Measurements from ENCODE around the gene C10orf62. TPM values are rescaled to one million over a fixed set of nuclear protein-coding genes. Genes with fewer than 3 reads are reported as not detected.
A peak's percentile ranks its signal among the peaks of the same experiment; 100 is the strongest.

C10orf62 gene
- total and polyA plus RNA-seq, 8 donors = not detected

DNA sequence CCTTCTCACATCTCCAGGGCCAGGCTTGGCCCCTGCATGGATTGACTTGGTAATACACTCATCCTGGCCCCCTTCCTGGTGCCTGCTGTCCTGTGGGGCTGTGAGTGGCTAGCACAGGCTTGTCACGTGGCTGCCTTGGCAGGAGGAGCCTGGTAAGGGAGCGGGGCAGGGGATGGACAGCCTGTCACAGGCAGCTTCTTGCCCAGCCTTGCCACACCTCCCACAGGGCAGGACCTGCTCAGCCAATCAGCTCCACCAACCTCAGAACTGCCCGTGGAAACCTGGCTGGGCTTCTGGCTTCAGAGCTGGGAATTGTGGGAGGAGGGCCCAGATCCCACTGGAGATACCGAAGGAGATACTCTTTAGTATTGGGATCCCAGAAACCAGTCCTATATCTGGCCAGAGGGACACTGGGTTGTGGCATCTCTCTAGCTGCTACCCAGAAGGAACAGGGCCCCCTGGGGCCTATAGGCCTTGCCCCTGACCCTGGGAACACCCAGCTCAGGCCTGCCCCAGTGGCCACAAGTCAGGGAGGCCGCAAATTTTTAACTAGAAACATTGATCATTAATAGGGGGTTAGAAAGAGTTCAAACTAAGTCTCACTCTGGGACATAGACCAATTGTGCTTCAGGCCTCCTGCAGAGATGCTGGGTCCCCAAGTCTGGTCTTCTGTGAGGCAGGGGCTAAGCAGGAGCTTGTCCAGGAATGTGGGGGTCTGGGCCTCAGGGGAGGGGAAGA is 5.3 kb upstream of the C10orf62 start, which contains the start of gene HOGA1:
HOGA1 (plus strand) TSS at position 330 of the 738 bp plus-strand sequence; CDS start at position 645, 315 bp downstream.
- H3K27ac ChIP-seq = no peak within 1 kb of the TSS
- no peaks in the 10 kb centered on the region for H3K36me3 ChIP-seq
- H3K4me1 ChIP-seq = no peaks in the 10 kb centered on the region
- 46 to 55% (median 49%) methylated on average over 3 to 5 of the region's 5 CpGs for WGBS, 5 donors
- DNase-seq = peak in 1 of 2 donors; percentile 71
- H3K9me3 ChIP-seq = no peaks in the 10 kb centered on the region
- intact Hi-C loops (cut with DNase I; ENCODE audit: low total_unique reads) = no loop called here
- no peak within 1 kb of the TSS for H3K4me3 ChIP-seq
- H3K27me3 ChIP-seq = no peaks in the 10 kb centered on the region
- TF ChIP-seq POLR2AphosphoS5 (IDR thresholded peaks at IDR 0.05) = no peak
- TF ChIP-seq, protein P1, sequence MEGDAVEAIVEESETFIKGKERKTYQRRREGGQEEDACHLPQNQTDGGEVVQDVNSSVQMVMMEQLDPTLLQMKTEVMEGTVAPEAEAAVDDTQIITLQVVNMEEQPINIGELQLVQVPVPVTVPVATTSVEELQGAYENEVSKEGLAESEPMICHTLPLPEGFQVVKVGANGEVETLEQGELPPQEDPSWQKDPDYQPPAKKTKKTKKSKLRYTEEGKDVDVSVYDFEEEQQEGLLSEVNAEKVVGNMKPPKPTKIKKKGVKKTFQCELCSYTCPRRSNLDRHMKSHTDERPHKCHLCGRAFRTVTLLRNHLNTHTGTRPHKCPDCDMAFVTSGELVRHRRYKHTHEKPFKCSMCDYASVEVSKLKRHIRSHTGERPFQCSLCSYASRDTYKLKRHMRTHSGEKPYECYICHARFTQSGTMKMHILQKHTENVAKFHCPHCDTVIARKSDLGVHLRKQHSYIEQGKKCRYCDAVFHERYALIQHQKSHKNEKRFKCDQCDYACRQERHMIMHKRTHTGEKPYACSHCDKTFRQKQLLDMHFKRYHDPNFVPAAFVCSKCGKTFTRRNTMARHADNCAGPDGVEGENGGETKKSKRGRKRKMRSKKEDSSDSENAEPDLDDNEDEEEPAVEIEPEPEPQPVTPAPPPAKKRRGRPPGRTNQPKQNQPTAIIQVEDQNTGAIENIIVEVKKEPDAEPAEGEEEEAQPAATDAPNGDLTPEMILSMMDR (IDR thresholded peaks at IDR 0.05) = no peak
- no peak for TF ChIP-seq EP300 (IDR thresholded peaks at IDR 0.05)
- no peak for TF ChIP-seq POLR2A (IDR thresholded peaks at IDR 0.05)

DNA sequence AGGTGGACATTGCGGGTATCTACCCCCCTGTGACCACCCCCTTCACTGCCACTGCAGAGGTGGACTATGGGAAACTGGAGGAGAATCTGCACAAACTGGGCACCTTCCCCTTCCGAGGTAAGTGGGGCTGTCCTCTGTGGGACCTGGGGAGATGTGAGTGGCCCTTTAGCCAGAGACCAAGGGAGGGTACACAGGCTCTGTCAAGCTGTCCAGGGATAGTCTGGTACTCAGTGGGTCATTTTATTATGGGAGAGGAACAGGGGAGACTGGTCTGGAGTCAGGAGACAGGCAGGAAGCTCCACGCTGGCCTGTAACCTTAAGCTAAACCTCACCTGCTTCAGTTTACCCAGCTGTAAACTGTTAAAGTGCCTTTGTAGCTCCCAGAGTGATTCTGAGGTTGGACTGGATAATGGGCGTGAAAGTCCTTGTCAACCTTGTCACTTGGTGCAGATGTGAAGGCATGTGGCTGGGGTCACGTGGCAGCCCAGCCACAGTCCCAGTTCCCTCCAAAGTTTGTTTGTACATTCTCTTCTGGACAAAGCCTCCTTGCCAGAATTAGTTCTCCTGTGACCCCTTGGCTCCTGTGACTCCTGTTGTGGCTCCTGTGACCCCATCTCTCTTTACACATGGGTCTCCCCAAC is 4.6 kb upstream of the C10orf62 start:
- Histone ChIP-seq H3K4me1 (no peaks in the 10 kb centered on the region), H3K36me3 (no peaks in the 10 kb centered on the region), H3K27ac (no peak overlapping the region), H3K9me3 (no peaks in the 10 kb centered on the region), H3K4me3 (no peak overlapping the region), H3K27me3 (no peaks in the 10 kb centered on the region)
- TF ChIP-seq POLR2A (IDR thresholded peaks at IDR 0.05) = no peak
- TF ChIP-seq EP300 (IDR thresholded peaks at IDR 0.05) = no peak
- no peak for TF ChIP-seq POLR2AphosphoS5 (IDR thresholded peaks at IDR 0.05)
- TF ChIP-seq, protein P1 (IDR thresholded peaks at IDR 0.05) = no peak
- no peak for DNase-seq
- WGBS, 5 donors = 86 to 98% (median 87%) methylated on average over 5 of the region's 5 CpGs
- intact Hi-C loops (cut with DNase I; ENCODE audit: low total_unique reads) = no loop called here

DNA sequence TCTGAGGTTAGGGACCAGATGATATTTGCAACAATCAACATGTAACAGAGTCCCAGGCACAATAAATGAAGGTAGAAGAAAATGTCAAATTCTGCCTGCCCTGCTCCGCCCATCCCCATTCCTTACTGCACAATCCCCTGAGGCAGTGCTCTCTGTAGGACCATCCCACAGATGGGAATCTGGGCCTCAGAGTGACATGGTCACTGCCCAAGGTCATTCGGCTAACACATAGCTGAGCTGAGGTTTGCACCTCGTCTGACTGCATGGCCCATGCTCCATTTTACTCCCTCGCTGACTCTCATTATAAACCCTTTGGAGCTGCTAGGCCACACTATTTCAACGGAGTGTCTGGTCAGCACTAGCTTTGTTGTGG is 4.1 kb upstream of the C10orf62 start:
- no peak for TF ChIP-seq EP300 (IDR thresholded peaks at IDR 0.05)
- TF ChIP-seq POLR2A (IDR thresholded peaks at IDR 0.05) = no peak
- TF ChIP-seq, protein P1 (IDR thresholded peaks at IDR 0.05) = no peak
- TF ChIP-seq POLR2AphosphoS5 (IDR thresholded peaks at IDR 0.05) = no peak
- no peak overlapping the region for H3K27ac ChIP-seq
- no peaks in the 10 kb centered on the region for H3K4me1 ChIP-seq
- no peaks in the 10 kb centered on the region for H3K27me3 ChIP-seq
- no peak overlapping the region for H3K4me3 ChIP-seq
- intact Hi-C loops (cut with DNase I; ENCODE audit: low total_unique reads) = no loop called here
- 87 to 94% (median 91%) methylated on average over 4 to 5 of the region's 5 CpGs for WGBS, 5 donors
- DNase-seq = no peak
- no peaks in the 10 kb centered on the region for H3K36me3 ChIP-seq
- no peaks in the 10 kb centered on the region for H3K9me3 ChIP-seq

DNA sequence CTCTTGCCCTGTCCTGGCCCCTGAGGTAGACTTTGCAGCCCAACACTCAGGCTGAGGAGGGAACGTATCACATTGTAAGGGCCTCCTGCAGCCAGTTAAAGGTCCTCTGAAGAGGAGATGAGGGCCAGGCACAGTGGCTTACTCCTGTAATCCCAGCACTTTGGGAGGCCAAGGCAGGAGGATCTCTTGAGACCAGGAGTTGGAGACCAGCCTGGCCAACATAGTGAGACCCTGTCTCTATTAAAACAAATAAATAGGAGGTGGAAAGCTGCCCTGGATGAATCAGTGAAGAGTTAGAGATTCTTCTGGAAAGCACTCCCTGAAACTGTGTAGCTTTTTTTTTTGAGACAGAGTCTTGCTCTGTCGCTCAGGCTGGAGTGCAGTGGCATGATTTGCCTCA is 2.3 kb upstream of the C10orf62 start:
- no peak overlapping the region for H3K27ac ChIP-seq
- no peaks in the 10 kb centered on the region for H3K27me3 ChIP-seq
- no peaks in the 10 kb centered on the region for H3K4me1 ChIP-seq
- H3K36me3 ChIP-seq = no peaks in the 10 kb centered on the region
- intact Hi-C loops (cut with DNase I; ENCODE audit: low total_unique reads) = no loop called here
- TF ChIP-seq, protein P1 (IDR thresholded peaks at IDR 0.05) = no peak
- no peak for TF ChIP-seq POLR2AphosphoS5 (IDR thresholded peaks at IDR 0.05)
- no peak for TF ChIP-seq POLR2A (IDR thresholded peaks at IDR 0.05)
- TF ChIP-seq EP300 (IDR thresholded peaks at IDR 0.05) = no peak
- 85 to 98% (median 89%) methylated on average over 1 to 2 of the region's 2 CpGs for WGBS, 5 donors
- no peak overlapping the region for H3K4me3 ChIP-seq
- no peaks in the 10 kb centered on the region for H3K9me3 ChIP-seq
- DNase-seq = no peak

Measured in stomach (tissue), 9 donors.